ENCODE data around the gene SLC31A2. TPM values are rescaled to one million over a fixed set of nuclear protein-coding genes. Genes with fewer than 3 reads are reported as not detected.
A peak's percentile ranks its signal among the peaks of the same experiment; 100 is the strongest.
"Not testable (repeated sequence)": the region's sequence is repeated elsewhere in the genome, so short reads cannot be mapped to it uniquely, and the experiment has no call there.

Gene SLC31A2
- total RNA-seq (12.6 and 17.8 TPM in 2 replicates), polyA plus RNA-seq (15.7 and 17.8 TPM in 2 replicates), polyA minus RNA-seq (ENCODE audit: low replicate concordance) (13.3 and 29.5 TPM in 2 replicates)
- polyA plus RNA-seq (2012), result 9.5 and 10.5 TPM in 2 replicates

- Histone ChIP-seq H3K79me2 (ENCODE audit: control insufficient read depth, insufficient read depth, low read length) (no peaks in the 10 kb centered on the region), H3K4me2 (ENCODE audit: extremely low read depth, insufficient read depth, low read length) (peak within 1 kb of the TSS; percentile 46), H3K27me3 (ENCODE audit: control insufficient read depth, insufficient read depth, low read length) (no peaks in the 10 kb centered on the region), H3K27ac (ENCODE audit: insufficient read depth, low read length) (no peak within 1 kb of the TSS), H3K9me3 (ENCODE audit: control insufficient read depth, insufficient read depth, low read depth, low read length) (no peaks in the 10 kb centered on the region), H2AFZ (ENCODE audit: low read length) (peak within 1 kb of the TSS; percentile 72), H3K4me1 (ENCODE audit: control insufficient read depth, extremely low read depth, insufficient read depth, low read length) (peaks cover 5% of the 10 kb centered on the region), H3K36me3 (ENCODE audit: control insufficient read depth, insufficient read depth, low read length) (no peaks in the 10 kb centered on the region), H4K20me1 (ENCODE audit: control insufficient read depth, extremely low read depth, insufficient read depth, low read length) (no peaks in the 10 kb centered on the region), H3K4me3 (replicated peaks in 1 of 4; ENCODE audit: control extremely low read depth in 1 of 4, insufficient read depth in 1 of 4, low read depth in 3 of 4, low read length in 4 of 4) (peak within 1 kb of the TSS; percentile 51 to 87 (median 65)), H3K9ac (ENCODE audit: insufficient read depth, low read length) (peak within 1 kb of the TSS; percentile 68)
- peak; percentile 76 to 85 for DNase-seq (ENCODE audit: low read depth in 2 of 2)
- TF ChIP-seq, protein P1, sequence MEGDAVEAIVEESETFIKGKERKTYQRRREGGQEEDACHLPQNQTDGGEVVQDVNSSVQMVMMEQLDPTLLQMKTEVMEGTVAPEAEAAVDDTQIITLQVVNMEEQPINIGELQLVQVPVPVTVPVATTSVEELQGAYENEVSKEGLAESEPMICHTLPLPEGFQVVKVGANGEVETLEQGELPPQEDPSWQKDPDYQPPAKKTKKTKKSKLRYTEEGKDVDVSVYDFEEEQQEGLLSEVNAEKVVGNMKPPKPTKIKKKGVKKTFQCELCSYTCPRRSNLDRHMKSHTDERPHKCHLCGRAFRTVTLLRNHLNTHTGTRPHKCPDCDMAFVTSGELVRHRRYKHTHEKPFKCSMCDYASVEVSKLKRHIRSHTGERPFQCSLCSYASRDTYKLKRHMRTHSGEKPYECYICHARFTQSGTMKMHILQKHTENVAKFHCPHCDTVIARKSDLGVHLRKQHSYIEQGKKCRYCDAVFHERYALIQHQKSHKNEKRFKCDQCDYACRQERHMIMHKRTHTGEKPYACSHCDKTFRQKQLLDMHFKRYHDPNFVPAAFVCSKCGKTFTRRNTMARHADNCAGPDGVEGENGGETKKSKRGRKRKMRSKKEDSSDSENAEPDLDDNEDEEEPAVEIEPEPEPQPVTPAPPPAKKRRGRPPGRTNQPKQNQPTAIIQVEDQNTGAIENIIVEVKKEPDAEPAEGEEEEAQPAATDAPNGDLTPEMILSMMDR (conservative IDR thresholded peaks at IDR 0.05 in 1 of 2, IDR thresholded peaks at IDR 0.05 in 1 of 2; ENCODE audit: low read depth in 1 of 2, low read length in 2 of 2), result peak; percentile 20 to 30
- no peak for TF ChIP-seq EZH2 (IDR thresholded peaks at IDR 0.05; ENCODE audit: low read length, missing control alignments)
These were observed at the start of gene SLC31A2 for GRCh38 chr9:113150670-113151611. Gene SLC31A2 (plus strand): TSS chr9:113151007. CDS start chr9:113151075, 68 bp downstream.

DNA sequence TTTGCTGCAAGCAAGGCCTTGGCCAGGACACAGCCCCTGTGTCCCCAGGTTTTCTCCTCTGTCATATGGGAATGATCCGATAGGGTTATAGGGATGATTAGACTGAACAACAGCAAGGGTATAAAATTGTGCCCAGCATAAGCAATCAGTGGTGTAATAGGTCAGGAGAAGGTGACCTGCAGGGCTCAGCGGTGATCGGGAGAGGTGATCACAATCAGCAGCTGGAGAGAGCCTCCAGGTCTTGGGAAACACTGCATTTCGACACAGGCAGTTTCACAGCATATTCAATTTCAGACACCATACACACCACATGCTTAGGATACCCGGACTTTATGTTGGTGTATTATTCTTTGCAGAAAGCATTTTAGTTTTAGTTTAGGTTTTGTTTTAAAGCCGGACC, 45.5 kb upstream of the SLC31A2 start:
- not testable (repeated sequence) for H2AFZ ChIP-seq (ENCODE audit: low read length); H3K4me2 ChIP-seq (ENCODE audit: extremely low read depth, insufficient read depth, low read length); H3K4me3 ChIP-seq (replicated peaks in 1 of 4; ENCODE audit: control extremely low read depth in 1 of 4, insufficient read depth in 1 of 4, low read depth in 3 of 4, low read length in 4 of 4); H3K79me2 ChIP-seq (ENCODE audit: control insufficient read depth, insufficient read depth, low read length); H3K9me3 ChIP-seq (ENCODE audit: control insufficient read depth, insufficient read depth, low read depth, low read length); H3K36me3 ChIP-seq (ENCODE audit: control insufficient read depth, insufficient read depth, low read length); DNase-seq (ENCODE audit: low read depth in 2 of 2); H3K4me1 ChIP-seq (ENCODE audit: control insufficient read depth, extremely low read depth, insufficient read depth, low read length); H3K9ac ChIP-seq (ENCODE audit: insufficient read depth, low read length); H3K27ac ChIP-seq (ENCODE audit: insufficient read depth, low read length); H4K20me1 ChIP-seq (ENCODE audit: control insufficient read depth, extremely low read depth, insufficient read depth, low read length); H3K27me3 ChIP-seq (ENCODE audit: control insufficient read depth, insufficient read depth, low read length)

GRCh38 chr9:113111065-113111951, 39.5 kb upstream of the SLC31A2 start:
- H3K4me3 ChIP-seq (replicated peaks in 1 of 4; ENCODE audit: control extremely low read depth in 1 of 4, insufficient read depth in 1 of 4, low read depth in 3 of 4, low read length in 4 of 4); H3K79me2 ChIP-seq (ENCODE audit: control insufficient read depth, insufficient read depth, low read length); H4K20me1 ChIP-seq (ENCODE audit: control insufficient read depth, extremely low read depth, insufficient read depth, low read length); H3K27me3 ChIP-seq (ENCODE audit: control insufficient read depth, insufficient read depth, low read length); H3K9me3 ChIP-seq (ENCODE audit: control insufficient read depth, insufficient read depth, low read depth, low read length); H3K4me2 ChIP-seq (ENCODE audit: extremely low read depth, insufficient read depth, low read length); H3K4me1 ChIP-seq (ENCODE audit: control insufficient read depth, extremely low read depth, insufficient read depth, low read length); H3K9ac ChIP-seq (ENCODE audit: insufficient read depth, low read length); H3K36me3 ChIP-seq (ENCODE audit: control insufficient read depth, insufficient read depth, low read length); H3K27ac ChIP-seq (ENCODE audit: insufficient read depth, low read length); H2AFZ ChIP-seq (ENCODE audit: low read length): not testable (repeated sequence)
- peak in 1 of 2 donors; percentile 2 for DNase-seq (ENCODE audit: low read depth in 2 of 2)

Measured in fibroblast of lung (primary cell).